ENCODE data around the gene FGB.

Gene FGB

GRCh38 chr4:154597798-154598774, 35.3 kb downstream of the FGB start:
- DNase-seq, result no peak

GRCh38 chr4:154602404-154603020, 39.7 kb downstream of the FGB start:
- no peak for DNase-seq

DNA sequence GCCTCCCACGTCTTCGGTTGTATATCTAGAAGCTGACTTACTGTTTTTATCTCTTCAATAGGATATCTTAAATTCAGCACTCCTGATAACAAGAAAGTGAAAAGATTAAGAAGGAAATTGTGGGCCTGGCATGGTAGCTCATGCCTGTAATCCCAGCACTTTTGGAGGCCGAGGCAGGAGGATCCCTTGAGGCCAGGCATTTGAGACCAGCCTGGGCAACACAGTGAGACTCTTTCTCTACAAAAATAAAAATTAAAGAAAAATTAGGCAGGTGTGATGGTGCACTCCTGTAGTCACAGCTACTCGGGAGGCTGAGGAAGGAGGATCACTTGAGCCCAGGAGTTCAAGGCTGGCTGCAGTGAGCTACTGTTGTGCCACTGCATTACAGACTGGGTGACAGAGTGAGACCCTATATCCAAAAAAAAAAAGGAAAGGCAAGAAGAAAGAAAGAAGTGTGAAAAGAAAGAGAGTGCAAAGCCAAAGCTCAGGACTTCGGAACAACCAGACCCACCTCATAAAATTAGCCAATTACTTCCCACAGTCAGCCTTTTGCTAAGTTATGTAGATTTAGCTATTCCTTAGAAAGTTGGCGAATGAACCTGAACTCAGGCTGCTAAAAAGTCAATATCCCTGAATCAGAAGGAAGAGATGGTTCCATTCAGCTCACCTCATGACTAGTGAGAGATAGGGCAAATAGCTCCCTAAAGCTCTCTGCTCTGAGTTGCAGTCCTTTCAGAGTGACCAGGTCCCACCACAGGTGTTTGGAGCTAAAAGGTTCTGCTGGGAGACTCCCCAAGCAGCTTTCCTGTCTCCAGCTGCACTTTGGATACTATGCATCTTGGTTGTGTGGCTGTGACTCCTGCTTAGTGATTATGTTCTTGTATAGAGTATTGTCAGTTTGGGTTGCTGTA, 40.5 kb downstream of the FGB start:
- no peak for DNase-seq

DNA sequence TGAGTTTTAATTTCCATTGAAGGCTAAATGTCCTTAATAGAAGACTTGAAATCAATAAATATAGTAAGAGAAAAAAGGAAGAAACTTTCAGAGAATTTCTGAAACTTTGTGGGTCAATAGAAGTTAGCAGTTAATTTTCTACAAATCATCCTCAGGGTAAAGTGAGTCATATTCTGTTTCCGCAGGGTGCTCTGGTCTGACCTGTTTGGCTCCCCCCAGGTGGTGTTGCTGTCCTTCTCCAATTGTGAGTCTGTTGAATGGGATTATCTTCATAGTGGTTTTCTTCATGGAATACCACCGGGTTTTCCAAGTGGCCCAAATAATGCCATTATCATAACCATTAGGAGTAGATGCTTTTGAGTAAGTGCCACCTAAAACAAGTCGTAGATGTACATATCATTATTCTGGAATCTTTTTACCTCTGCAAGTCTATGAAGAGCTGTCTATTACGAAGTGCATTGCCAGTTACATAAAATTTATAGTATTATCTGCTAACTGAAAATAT, 41.9 kb downstream of the FGB start:
- DNase-seq, result no peak

DNA sequence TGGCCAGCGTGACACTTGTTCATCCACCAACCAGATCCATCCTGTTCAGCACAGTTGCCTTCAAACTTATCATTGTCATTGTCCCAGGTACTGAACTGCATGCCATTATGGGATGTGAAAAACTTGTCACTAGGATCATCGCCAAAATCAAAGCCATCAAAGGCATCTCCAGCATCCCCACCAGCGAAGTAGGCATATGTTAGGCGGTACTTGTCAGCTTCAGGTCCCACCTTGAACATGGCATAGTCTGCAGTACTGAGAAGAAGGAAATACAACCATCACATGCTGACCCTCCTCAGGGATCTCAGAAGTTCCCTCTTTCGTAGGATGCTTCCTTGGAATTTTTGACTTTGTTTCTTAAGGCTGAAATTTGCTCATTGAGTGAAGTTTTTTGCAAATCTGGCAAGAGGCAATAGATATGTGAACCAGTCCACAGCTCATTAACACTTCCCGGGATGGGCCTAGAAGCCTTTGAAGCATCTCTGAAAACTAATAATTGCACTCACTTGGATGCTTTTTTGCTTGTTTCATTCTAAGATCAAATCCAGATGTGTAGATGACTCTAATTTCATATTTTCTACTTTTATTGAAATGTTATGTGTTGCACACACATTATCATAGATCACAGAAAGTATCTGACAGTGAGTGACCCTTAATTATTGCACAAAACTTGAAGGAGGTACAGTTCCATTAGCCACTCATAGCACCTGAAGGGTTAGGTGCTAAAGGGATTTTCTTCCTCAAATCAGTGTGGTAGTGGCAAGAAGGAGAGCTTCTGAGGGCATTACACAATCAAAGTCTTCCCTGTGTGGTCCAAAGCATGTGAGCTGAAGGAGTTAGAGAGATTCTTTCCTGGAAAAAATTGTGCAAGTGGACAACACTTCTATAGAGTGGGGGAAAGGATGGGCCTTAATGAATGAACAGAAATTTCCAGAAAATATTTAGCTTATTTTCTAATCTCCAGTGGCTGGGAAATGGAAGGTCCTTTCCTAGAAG, 44.2 kb downstream of the FGB start:
- DNase-seq, result no peak

DNA sequence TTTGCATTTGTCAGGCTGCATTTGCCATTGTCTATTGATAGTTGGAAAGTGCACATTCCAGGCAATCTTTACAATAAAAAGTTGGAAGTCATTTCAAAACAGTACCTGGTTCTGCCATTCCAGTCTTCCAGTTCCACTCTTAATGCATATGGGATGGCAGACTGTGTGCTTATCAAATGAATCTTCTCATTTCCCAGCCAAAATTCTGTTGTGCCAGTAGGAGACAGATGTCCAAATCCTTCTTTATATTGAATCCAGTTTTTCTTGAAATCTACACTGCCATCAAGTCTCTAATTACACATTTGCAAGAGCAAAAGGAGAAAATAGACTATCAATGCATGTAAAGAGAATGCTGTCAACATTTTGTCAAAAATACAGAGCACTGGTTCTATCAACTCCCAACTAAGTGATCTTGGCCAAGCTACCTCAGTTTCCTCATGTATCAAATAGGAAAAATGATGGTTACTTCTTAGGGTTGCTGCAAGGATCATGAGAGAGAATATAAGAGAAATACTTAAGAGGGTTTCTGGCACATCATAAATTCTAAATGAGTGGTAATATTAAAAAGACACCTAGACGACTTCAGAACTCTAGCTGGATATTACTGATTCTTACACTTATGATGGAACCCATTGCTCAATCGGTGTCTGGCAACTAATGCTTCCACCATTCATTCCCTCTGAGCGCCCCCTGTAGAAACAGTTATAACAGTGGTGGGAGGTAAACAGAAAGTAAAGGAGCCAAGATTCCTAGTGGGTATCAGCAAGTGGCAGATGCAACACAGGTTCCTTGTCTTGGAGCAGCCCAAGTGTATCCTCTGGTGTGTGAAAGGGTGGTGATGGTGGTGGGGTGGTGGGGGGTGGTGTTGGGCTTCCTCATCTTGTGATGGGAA, 45.8 kb downstream of the FGB start:
- DNase-seq, result no peak

DNA sequence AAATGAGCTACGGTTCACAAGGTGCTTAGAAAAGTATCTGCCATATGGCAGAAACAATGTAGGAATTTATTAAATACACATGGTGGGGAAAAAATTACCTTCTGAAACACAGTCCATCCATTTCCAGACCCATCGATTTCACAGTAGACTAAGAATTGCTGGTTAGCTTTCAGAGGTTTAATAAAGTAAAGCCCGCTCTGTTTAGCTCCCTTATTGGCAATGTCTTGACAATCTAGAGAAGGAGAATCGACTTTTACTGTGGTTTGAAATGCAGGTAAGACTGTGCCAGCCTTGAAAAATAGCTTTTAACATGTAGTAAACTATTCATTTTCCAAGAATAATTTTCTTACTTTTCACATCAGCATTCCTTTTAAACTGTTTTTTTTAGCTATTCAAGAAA, 46.7 kb downstream of the FGB start:
- DNase-seq, result no peak

DNA sequence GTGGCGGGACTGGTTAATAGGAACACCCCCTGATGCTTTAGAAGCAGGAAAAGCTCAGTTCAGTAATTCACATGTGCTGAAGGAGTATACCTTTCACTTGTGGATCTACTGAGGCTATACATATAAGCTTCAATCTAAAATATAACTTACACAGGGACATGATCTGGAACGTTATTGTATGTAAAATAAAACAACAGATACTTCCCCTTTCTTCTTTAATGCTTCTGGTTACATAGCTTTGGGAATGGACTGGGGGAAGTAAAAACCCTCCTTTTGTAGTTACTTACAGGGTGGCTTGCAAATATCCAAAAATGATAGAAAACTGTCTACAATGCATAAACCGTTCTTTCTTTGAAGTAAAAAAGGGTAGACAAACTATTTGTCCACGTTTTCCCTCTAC, 47.8 kb downstream of the FGB start:
- DNase-seq, result no peak

DNA sequence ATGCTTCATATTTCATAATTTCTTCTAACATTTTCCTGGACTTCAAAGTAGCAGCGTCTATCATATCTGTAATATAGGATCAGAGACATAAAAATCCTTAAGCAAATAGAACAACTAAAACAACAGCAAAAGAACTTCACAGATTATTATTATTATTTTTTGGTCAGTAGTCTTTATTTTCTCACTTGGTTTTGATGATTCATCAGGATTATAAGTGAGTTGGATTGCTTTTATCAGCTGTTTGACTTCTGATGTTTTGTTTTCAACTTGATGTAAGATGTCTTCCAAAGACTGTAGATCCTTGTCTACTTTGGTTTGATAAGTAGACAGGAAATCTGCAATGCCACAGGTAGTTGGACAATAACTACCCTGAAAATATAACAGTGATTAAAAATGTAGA, 49.0 kb downstream of the FGB start:
- DNase-seq, result no peak

DNA sequence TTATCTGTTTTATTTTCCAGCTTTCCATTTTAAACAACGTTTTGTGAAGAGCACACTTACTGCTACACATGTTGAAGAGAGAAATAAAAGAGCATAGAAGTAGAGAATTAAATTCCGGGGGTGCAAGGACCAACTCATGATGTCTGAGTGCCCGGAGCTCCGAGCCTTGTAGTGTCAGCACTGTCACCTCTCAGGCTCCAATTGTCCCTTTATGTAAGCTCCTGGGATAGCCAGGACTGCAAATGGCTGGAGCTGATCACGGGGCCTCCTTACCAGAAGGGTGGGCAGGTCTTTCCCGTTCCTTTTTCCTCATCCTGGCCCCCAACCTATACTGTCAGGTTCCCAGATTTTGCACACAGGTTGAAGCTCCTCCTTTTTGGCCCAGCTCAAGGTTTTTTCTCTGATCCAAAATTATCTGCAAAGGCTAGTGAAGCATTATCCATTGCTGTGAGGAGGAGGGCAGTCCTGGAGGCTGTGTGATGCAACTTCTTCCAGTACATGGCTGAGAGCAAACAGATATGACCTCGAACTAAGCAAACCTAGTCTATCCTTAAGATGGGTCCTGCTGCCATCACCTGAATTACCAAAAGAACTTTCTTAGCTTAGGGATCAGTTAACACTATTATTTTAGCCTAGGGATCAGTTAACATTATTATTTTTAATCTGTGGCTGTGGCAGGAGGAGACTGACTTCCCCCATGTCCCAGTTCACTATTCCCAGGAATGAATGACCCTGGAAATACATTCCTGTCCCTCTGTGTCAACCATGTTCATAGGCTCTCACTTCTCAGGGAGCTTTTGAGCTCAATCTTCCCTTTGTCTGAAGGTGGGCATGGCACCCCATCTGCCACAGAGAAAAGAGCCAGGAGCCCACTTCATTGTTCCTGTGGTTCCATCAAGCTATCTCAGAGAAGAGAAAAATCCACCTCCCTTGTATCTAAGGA, 49.9 kb downstream of the FGB start, which contains the start of gene FGG:
Gene FGG, minus strand, starts transcription at position 185 of the 943 bp plus-strand sequence. Its CDS starts 47 bp downstream, at position 138.
- no peak for DNase-seq

- no peak for DNase-seq
These were observed 51.5 kb downstream of the FGB start for GRCh38 chr4:154614306-154614705.

GRCh38 chr4:154615211-154615610, 52.4 kb downstream of the FGB start:
- DNase-seq, result no peak

DNA sequence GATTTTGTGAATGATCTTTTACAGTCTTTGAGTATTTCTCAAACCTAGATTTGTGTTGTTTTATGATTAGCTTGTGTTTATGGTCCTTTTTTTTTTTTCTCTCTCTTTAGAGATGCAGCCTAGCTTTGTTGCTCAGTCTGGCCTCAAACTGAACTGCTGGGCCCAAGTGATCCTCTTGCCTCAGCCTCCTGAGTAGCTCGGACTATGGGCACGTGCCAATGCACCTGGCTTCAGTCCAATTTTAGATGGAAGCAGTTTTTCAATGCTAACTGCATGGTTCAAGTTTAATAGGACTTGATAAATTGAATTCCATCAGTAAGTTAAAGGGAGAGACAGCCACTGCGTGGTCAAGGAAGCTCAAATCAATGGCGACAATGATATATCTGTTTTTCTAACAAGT, 53.5 kb downstream of the FGB start:
- DNase-seq, result no peak

DNA sequence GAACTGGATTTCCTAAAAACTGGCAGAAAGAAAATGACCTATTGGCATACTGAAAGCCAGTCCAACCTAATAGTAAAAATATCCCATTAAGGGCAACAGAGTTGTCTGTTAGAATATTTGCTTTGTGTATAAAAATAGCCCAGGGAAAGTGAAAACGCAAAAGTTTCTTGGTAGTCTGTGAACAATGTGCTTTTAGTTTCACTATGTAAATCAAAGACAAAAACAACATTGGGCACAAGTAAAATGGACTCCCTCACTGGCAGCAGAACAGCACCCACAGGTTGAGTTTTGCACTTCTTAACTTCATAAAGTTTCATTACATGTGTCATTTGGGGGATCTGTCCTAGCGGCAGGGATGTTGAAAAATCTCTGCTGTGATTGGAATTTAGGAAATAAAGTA, 53.9 kb downstream of the FGB start:
- no peak for DNase-seq

DNA sequence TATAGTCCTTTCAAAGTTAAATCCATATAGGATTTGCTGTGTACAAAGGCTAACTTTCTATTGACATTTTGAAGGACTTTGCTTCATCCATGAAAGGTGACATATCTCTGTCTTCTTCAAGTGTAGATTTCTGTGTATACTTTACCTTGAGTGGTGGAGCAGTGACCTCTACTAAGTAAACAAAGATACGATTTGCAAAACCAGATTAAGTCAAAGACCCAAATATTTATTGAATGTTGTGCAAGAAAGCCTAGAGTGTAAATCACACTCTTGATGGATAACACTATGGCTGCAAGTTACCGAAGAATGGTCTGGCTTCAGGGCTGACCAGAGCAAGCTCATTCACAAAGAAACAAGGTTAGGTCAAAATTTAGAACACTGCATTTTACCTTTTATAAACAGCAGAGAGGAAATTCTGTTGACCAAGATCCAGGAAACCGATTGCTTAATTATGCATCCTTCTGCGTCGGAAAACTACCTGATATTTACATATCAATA, 55.1 kb downstream of the FGB start:
- no peak for DNase-seq

GRCh38 chr4:154618708-154619315, 56.0 kb downstream of the FGB start:
- no peak for DNase-seq

- no peak for DNase-seq
These were observed 57.3 kb downstream of the FGB start for GRCh38 chr4:154620111-154620510.
